GM03348 (cell line): ENCODE data around the gene NID1.

Experiments
- DNase-seq: peaks from one replicate; pipeline ENCODE4 v3.0.0; 2012; ENCODE audit warnings: low spot score

NID1 gene, protein sequence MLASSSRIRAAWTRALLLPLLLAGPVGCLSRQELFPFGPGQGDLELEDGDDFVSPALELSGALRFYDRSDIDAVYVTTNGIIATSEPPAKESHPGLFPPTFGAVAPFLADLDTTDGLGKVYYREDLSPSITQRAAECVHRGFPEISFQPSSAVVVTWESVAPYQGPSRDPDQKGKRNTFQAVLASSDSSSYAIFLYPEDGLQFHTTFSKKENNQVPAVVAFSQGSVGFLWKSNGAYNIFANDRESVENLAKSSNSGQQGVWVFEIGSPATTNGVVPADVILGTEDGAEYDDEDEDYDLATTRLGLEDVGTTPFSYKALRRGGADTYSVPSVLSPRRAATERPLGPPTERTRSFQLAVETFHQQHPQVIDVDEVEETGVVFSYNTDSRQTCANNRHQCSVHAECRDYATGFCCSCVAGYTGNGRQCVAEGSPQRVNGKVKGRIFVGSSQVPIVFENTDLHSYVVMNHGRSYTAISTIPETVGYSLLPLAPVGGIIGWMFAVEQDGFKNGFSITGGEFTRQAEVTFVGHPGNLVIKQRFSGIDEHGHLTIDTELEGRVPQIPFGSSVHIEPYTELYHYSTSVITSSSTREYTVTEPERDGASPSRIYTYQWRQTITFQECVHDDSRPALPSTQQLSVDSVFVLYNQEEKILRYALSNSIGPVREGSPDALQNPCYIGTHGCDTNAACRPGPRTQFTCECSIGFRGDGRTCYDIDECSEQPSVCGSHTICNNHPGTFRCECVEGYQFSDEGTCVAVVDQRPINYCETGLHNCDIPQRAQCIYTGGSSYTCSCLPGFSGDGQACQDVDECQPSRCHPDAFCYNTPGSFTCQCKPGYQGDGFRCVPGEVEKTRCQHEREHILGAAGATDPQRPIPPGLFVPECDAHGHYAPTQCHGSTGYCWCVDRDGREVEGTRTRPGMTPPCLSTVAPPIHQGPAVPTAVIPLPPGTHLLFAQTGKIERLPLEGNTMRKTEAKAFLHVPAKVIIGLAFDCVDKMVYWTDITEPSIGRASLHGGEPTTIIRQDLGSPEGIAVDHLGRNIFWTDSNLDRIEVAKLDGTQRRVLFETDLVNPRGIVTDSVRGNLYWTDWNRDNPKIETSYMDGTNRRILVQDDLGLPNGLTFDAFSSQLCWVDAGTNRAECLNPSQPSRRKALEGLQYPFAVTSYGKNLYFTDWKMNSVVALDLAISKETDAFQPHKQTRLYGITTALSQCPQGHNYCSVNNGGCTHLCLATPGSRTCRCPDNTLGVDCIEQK

DNA sequence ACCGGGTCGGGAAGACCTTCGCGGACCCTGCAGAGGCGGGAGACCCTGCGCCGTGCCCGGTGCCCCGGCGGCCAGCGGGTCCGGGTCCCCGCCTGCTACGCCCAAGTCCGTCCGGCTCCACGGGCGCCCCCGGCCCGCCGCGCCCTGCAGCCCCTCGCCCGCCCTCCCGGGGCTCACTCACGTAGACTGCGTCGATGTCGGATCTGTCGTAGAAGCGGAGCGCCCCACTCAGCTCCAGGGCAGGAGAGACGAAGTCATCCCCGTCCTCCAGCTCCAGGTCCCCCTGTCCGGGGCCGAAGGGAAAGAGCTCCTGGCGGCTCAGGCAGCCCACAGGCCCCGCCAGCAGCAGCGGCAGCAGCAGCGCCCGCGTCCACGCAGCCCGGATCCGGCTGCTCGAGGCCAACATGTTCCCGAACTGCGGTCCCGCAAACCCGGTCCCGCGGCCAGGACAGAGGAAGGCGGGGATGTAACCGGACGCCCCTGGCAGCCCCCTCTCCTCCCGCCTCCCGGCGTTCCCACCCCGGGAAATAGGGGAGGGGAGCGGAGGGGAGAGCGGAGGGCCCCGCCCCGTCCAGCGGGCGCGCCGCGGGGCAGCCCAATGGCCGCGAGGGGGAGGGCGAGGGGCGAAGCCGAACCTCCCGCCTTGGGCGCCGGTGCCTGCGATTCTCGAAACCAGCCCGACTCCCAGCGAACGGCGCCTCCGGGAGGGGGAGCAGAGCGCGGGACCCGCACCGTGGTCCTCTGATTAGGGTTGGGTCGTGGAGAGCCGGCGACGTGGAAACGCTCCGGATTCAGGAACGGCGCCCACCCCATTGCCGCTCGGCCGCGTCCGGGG lies at the start of gene NID1:
NID1 (minus strand) TSS at position 417 of the 835 bp plus-strand sequence; CDS start at position 406, 11 bp downstream.
- peak; percentile 96 for DNase-seq

- no peak for DNase-seq
These were observed 49.3 kb upstream of the NID1 start for GRCh38 chr1:236114076-236114747.

- no peak for DNase-seq
These were observed 48.6 kb upstream of the NID1 start for GRCh38 chr1:236113324-236114032.

DNA sequence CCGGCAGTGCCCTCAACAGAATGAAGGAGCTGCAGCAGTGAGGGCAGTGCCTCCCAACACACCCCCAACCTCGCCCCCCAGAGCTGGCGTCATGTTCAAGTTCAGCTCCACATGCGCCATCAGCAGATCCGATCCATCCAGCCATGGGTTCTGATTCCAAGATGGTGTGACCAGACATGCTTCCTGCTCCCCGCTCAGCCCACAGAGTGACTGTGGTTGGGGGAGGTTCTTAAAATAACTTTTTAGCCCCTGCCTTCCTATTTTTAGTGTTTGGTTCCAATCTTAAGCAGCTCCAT lies 47.4 kb upstream of the NID1 start:
- no peak for DNase-seq

GRCh38 chr1:236111527-236112331 lies 46.8 kb upstream of the NID1 start:
- DNase-seq = no peak

DNA sequence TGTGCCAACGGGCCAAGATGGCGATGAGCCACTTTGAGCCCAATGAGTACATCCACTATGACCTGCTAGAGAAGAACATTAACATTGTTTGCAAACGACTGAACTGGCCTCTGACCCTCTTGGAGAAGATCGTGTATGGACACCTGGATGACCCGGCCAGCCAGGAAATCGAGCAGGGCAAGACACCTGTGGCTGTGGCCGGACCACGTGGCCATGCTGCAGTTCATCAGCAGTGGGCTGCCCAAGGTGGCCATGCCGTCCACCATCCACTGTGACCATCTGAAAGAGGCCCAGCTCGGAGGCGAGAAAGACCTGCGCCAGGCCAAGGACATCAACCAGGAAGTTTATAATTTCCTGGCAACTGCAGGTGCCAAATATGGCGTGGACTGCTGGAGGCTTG lies 45.2 kb upstream of the NID1 start:
- DNase-seq = no peak

GRCh38 chr1:236108027-236108648 lies 43.2 kb upstream of the NID1 start:
- no peak for DNase-seq

GRCh38 chr1:236107121-236107907 lies 42.4 kb upstream of the NID1 start:
- DNase-seq = no peak

DNA sequence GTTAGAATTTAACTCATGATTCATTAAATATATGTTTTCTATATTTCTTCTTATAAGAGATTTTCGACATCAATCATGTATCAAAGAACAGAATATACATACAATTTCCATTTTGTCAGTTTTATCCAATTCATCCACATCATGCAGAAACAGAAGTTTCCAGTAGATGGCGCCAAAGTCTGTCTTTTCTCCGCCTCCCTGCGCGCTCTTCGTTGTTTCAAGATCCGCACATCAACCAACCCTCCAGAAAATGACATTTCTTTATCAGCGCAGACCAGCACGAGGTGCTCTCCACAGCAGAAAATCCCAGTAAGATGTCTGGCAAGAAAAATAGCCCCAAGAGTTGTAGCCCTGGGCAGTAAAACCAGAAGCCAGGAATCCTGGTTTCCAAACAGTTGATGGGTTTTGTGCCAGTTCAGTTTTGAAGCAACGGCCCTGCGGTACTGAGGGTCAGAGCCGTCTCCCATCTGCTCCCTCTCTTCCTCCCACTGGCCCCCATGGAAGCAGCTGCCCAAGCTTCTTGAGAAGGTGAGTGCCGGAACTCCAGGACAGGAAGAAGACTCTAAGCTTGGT lies 38.8 kb upstream of the NID1 start:
- DNase-seq = peak; percentile 86

GRCh38 chr1:236103059-236103458 lies 38.2 kb upstream of the NID1 start:
- no peak for DNase-seq

DNA sequence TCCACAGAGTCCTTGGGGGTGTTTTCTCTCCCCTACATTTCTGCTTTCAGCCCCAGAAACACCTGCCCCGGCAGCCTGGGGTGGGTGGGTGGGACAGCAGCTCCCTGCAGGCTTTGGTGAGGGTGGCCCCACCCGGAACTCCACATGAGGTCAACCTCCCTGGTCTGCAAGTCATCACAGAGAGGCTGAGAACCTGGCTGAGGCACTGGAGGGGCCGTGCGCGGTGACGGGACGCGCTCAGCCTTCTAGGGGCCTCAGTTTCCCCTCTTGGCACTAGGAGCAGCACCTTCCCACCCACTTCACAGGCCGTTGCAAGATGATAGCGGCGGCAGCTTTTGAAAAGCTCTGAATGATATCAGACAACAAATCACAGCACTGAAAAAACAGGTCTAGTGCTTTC lies 37.7 kb upstream of the NID1 start:
- no peak for DNase-seq

DNA sequence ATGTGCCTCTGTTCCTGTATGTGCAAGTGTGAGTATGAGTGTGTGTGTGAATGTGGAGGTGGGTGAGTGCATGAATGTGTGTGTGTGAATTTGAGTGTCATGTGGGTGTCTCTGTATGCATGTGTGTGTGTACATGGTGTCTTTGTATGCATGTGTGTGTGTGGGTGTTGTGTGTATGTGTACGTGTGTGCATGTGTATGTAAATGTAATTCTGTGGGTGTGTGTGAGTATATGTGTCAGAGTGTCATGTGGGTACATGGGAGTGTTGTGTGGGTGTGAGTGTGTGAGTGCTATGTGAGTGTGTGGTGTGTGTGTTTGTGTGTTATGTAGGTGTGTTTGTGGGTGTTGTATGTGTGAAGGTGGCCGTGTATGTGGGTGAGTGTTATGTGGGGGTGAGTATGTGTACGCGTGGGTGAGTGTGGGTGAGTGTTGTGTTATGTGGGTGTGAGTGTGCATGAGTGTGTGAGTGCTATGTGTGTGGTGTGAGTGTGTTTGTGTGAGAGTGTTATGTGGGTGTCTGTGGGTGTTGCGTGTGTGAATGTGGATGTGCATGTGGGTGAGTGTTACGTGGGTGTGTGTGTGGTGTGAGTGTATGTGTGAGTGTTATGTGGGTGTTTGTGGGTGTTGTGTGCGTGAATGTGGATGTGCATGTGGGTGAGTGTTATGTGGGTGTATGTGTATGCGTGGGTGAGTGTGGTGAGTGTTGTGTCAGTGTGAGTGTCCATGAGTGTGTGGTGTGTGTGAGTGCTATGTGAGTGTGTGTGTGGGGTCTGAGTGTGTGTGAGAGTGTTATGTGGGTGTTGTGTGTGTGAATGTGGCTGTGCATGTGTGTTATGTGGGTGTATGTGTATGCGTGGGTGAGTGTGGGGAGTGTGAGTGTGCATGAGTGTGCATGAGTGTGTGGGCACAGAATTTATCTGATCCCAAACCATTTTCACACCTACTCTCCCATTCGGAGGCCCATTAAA lies 36.6 kb upstream of the NID1 start:
- DNase-seq = no peak

- no peak for DNase-seq
These were observed 35.9 kb upstream of the NID1 start for GRCh38 chr1:236100799-236101198.

- DNase-seq = peak; percentile 39
These were observed 34.6 kb upstream of the NID1 start for GRCh38 chr1:236099355-236099974.

DNA sequence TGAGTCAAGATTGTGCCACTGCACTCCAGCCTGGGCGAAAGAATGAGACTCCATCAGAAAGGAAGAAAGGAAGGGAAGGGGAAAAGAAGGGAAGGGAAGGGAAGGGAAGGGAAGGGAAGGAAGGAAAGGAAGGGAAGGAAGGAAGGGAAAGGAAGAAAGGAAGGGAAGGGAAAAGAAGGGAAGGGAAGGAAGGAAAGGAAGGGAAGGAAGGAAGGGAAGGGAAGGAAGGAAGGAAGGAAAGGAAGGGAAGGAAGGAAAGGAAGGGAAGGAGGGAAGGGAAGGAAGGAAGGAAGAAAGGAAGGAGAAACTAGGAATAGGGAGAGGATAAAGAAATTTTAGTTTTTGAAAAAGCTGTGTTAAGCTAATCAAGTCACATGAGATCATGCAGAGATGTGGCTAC lies 33.4 kb upstream of the NID1 start:
- DNase-seq = no peak
